Hepatocyte (in vitro differentiated cells): ENCODE data around the gene CCDC85C. TPM values are rescaled to one million over a fixed set of nuclear protein-coding genes. Genes with fewer than 3 reads are reported as not detected.

Source experiments
- DNase-seq: peaks from one replicate; pipeline ENCODE4 v3.0.0-alpha.2; 2016; ENCODE audit warnings: low spot score
- H2AFZ ChIP-seq: fragments of 200-600 bp; sonication (generic); 2 replicates; pipeline ENCODE4 v1.6.0; 2016; ENCODE audit warnings: antibody characterized with exemption, mild to moderate bottlenecking
- H3K27ac ChIP-seq: fragments of 200-600 bp; sonication (generic); 2 replicates; pipeline ENCODE4 v1.5.1; 2016; ENCODE audit warnings: mild to moderate bottlenecking
- H3K27me3 ChIP-seq: fragments of 200-600 bp; sonication (generic); 2 replicates; pipeline ENCODE4 v1.6.1; 2016
- H3K36me3 ChIP-seq: fragments of 200-600 bp; sonication (generic); replicated peaks from 2 replicates; pipeline ENCODE4 v1.5.1; 2016; ENCODE audit warnings: low read depth; ENCODE audit not compliant: insufficient read depth
- H3K4me1 ChIP-seq: fragments of 200-600 bp; sonication (generic); 2 replicates; pipeline ENCODE4 v1.5.1; 2016; ENCODE audit warnings: mild to moderate bottlenecking, moderate library complexity; ENCODE audit not compliant: insufficient read depth
- H3K4me2 ChIP-seq: fragments of 200-600 bp; sonication (generic); 2 replicates; pipeline ENCODE4 v1.6.0; 2016
- H3K4me3 ChIP-seq: fragments of 200-600 bp; sonication (generic); 2 replicates; pipeline ENCODE4 v1.5.1; 2016; ENCODE audit warnings: mild to moderate bottlenecking
- H3K79me2 ChIP-seq: fragments of 200-600 bp; sonication (generic); 2 replicates; pipeline ENCODE4 v1.6.0; 2017; ENCODE audit warnings: mild to moderate bottlenecking
- H3K9me2 ChIP-seq: fragments of 200-600 bp; sonication (generic); replicated peaks from 2 replicates; pipeline ENCODE4 v1.6.0; 2017; ENCODE audit warnings: mild to moderate bottlenecking; ENCODE audit not compliant: insufficient read depth
- H3K9me3 ChIP-seq: fragments of 200-600 bp; sonication (generic); 2 replicates; pipeline ENCODE4 v1.5.1; 2016; ENCODE audit warnings: low read depth, mild to moderate bottlenecking
- H4K20me1 ChIP-seq: fragments of 200-600 bp; sonication (generic); 2 replicates; pipeline ENCODE4 v1.6.0; 2016; ENCODE audit warnings: mild to moderate bottlenecking; ENCODE audit not compliant: insufficient read depth, poor library complexity, severe bottlenecking
- CTCF ChIP-seq: fragments of 200-600 bp; sonication (generic); IDR thresholded peaks from 2 replicates; pipeline ENCODE4 v1.5.1; 2016; ENCODE audit warnings: antibody characterized with exemption, mild to moderate bottlenecking; ENCODE audit not compliant: poor library complexity
- EZH2 ChIP-seq: fragments of 200-600 bp; sonication (generic); IDR thresholded peaks from 2 replicates; pipeline ENCODE4 v1.6.1; 2016; ENCODE audit warnings: antibody characterized with exemption, mild to moderate bottlenecking, borderline replicate concordance
- EZH2phosphoT487 ChIP-seq: fragments of 200-600 bp; sonication (generic); IDR thresholded peaks from one replicate; pipeline ENCODE4 v1.6.1; 2018; ENCODE audit warnings: antibody characterized with exemption, mild to moderate bottlenecking, low read depth, moderate library complexity; ENCODE audit not compliant: unreplicated experiment, severe bottlenecking
- WGBS: methylation state at CpG from one replicate; pipeline ENCODE4 v1.1.6; 2016; ENCODE audit warnings: low lambda C conversion rate; ENCODE audit errors: missing lambda C conversion rate; 5-methylcytosine and 5-hydroxymethylcytosine counted together
- polyA plus RNA-seq: library from polyadenylated mRNA; unstranded; fragments of >200 nt; fragmentation: Nextera tagmentation; extraction: Ambion mirVana; gene quantifications from 2 replicates; pipeline ENCODE4 v1.2.1, GENCODE V29; 2016
- total RNA-seq: library from RNA; depleted of rRNA; stranded (reverse); fragments of >200 nt; gene quantifications from 2 replicates; pipeline ENCODE4 v1.2.3, GENCODE V29; 2014

CCDC85C gene
- total and polyA plus RNA-seq, 2 experiments from 2014 or later, result 37.8 to 47.2 TPM

GRCh38 chr14:99576304-99576703 is 27.7 kb downstream of the CCDC85C start:
- H4K20me1 ChIP-seq, result peaks cover 18% of the 10 kb centered on the region
- no peaks in the 10 kb centered on the region for H3K9me2 ChIP-seq
- H3K79me2 ChIP-seq, result peaks cover 83% of the 10 kb centered on the region
- TF ChIP-seq CTCF (no peak), EZH2 (no peak), EZH2phosphoT487 (no peak)
- no peak for DNase-seq
- no peaks in the 10 kb centered on the region for H3K27me3 ChIP-seq
- 58% methylated on average over 5 of the region's 5 CpGs for WGBS
- H2AFZ ChIP-seq, result no peak overlapping the region
- no peaks in the 10 kb centered on the region for H3K9me3 ChIP-seq
- no peaks in the 10 kb centered on the region for H3K36me3 ChIP-seq
- H3K4me1 ChIP-seq, result peaks cover 88% of the 10 kb centered on the region
- H3K27ac ChIP-seq, result peak overlapping the region; percentile 86
- no peak overlapping the region for H3K4me2 ChIP-seq
- H3K4me3 ChIP-seq, result no peak overlapping the region

GRCh38 chr14:99575043-99576023 is 28.7 kb downstream of the CCDC85C start:
- Histone ChIP-seq H4K20me1 (peaks cover 18% of the 10 kb centered on the region), H3K4me2 (peak overlapping the region; percentile 64)

GRCh38 chr14:99574099-99574880 is 29.7 kb downstream of the CCDC85C start:
- H3K4me1 ChIP-seq, result peaks cover 92% of the 10 kb centered on the region
- TF ChIP-seq EZH2phosphoT487, result no peak
- no peak for TF ChIP-seq CTCF
- no peak for TF ChIP-seq EZH2

More at GRCh38 chr14:99575043-99576023, 28.7 kb downstream of the CCDC85C start:
- WGBS, result 70% methylated on average over 22 of the region's 22 CpGs
- TF ChIP-seq EZH2, result no peak
- TF ChIP-seq CTCF, result peak; percentile 29
- no peak for TF ChIP-seq EZH2phosphoT487
- H3K4me1 ChIP-seq, result peaks cover 92% of the 10 kb centered on the region
- H3K9me3 ChIP-seq, result no peaks in the 10 kb centered on the region
- no peaks in the 10 kb centered on the region for H3K27me3 ChIP-seq
- peak overlapping the region; percentile 86 for H3K27ac ChIP-seq
- H3K9me2 ChIP-seq, result no peaks in the 10 kb centered on the region
- H2AFZ ChIP-seq, result no peak overlapping the region
- DNase-seq, result no peak
- H3K36me3 ChIP-seq, result no peaks in the 10 kb centered on the region
- H3K4me3 ChIP-seq, result no peak overlapping the region
- peaks cover 83% of the 10 kb centered on the region for H3K79me2 ChIP-seq

More at GRCh38 chr14:99574099-99574880, 29.7 kb downstream of the CCDC85C start:
- 12% methylated on average over 11 of the region's 11 CpGs for WGBS
- Histone ChIP-seq H3K36me3 (no peaks in the 10 kb centered on the region), H3K4me3 (no peak overlapping the region), H3K9me2 (no peaks in the 10 kb centered on the region), H3K27me3 (no peaks in the 10 kb centered on the region), H3K27ac (peak overlapping the region; percentile 86), H4K20me1 (peaks cover 18% of the 10 kb centered on the region), H3K9me3 (no peaks in the 10 kb centered on the region), H2AFZ (no peak overlapping the region), H3K79me2 (peaks cover 88% of the 10 kb centered on the region), H3K4me2 (peak overlapping the region; percentile 64)
- peak; percentile 77 for DNase-seq
